Central memory CD8-positive, alpha-beta T cell (primary cell): Measurements from ENCODE around the gene VAV2.

Source experiments
- ATAC-seq: fragments of 150-1000 bp; cut with Tn5 transposase; replicated peaks from 2 replicates; pipeline ENCODE4 v1.10.0; 2022; ENCODE audit warnings: mild to moderate bottlenecking, moderate FRiP score, moderate number of reproducible peaks; ENCODE audit not compliant: poor library complexity, severe bottlenecking; ENCODE audit errors: extremely low read depth
- DNase-seq, 2 donors: peaks; one replicate each; pipeline ENCODE4 v3.0.0; 2021; ENCODE audit warnings: low spot score in 2 of 2
- H3K27ac Mint-ChIP-seq: one replicate; pipeline ENCODE4 v1.8.0; 2022; ENCODE audit warnings: low read depth, mild to moderate bottlenecking, moderate library complexity, mixed read lengths
- H3K27me3 Mint-ChIP-seq: one replicate; pipeline ENCODE4 v1.8.0; 2022; ENCODE audit warnings: mixed read lengths
- H3K36me3 Mint-ChIP-seq: one replicate; pipeline ENCODE4 v1.8.0; 2022; ENCODE audit warnings: mild to moderate bottlenecking, moderate library complexity, mixed read lengths; ENCODE audit not compliant: insufficient read depth
- H3K4me1 Mint-ChIP-seq: one replicate; pipeline ENCODE4 v1.8.0; 2022; ENCODE audit warnings: mixed read lengths
- H3K4me3 Mint-ChIP-seq: one replicate; pipeline ENCODE4 v1.8.0; 2022; ENCODE audit warnings: mild to moderate bottlenecking, moderate library complexity, mixed read lengths
- H3K9me3 Mint-ChIP-seq: one replicate; pipeline ENCODE4 v1.8.0; 2022; ENCODE audit warnings: mixed read lengths

The VAV2 gene

GRCh38 chr9:133953621-133953975 lies 38.5 kb downstream of the VAV2 start:
- no peaks in the 10 kb centered on the region for H3K36me3 Mint-ChIP-seq
- ATAC-seq, result no peak
- H3K27ac Mint-ChIP-seq, result no peak overlapping the region
- peaks cover 15% of the 10 kb centered on the region for H3K4me1 Mint-ChIP-seq
- H3K9me3 Mint-ChIP-seq, result no peaks in the 10 kb centered on the region
- peaks cover 5% of the 10 kb centered on the region for H3K27me3 Mint-ChIP-seq
- no peak overlapping the region for H3K4me3 Mint-ChIP-seq
- no peak for DNase-seq

- H3K4me1 Mint-ChIP-seq, result peaks cover 15% of the 10 kb centered on the region
- no peaks in the 10 kb centered on the region for H3K9me3 Mint-ChIP-seq
- no peaks in the 10 kb centered on the region for H3K36me3 Mint-ChIP-seq
- H3K27ac Mint-ChIP-seq, result no peak overlapping the region
- no peak overlapping the region for H3K4me3 Mint-ChIP-seq
- no peaks in the 10 kb centered on the region for H3K27me3 Mint-ChIP-seq
- ATAC-seq (no peak), DNase-seq (no peak)
Observed at GRCh38 chr9:133952598-133953550, 39.2 kb downstream of the VAV2 start.

GRCh38 chr9:133951265-133951664 lies 40.9 kb downstream of the VAV2 start:
- H3K4me1 Mint-ChIP-seq, result peaks cover 12% of the 10 kb centered on the region
- ATAC-seq (no peak), DNase-seq (no peak)
- H3K27me3 Mint-ChIP-seq, result no peaks in the 10 kb centered on the region
- no peak overlapping the region for H3K4me3 Mint-ChIP-seq
- no peak overlapping the region for H3K27ac Mint-ChIP-seq
- H3K36me3 Mint-ChIP-seq, result no peaks in the 10 kb centered on the region
- no peaks in the 10 kb centered on the region for H3K9me3 Mint-ChIP-seq

- Mint-ChIP-seq H3K36me3 (no peaks in the 10 kb centered on the region), H3K4me1 (peaks cover 11% of the 10 kb centered on the region), H3K4me3 (no peak overlapping the region), H3K9me3 (no peaks in the 10 kb centered on the region), H3K27me3 (no peaks in the 10 kb centered on the region), H3K27ac (no peak overlapping the region)
- DNase-seq (no peak), ATAC-seq (no peak)
Observed at GRCh38 chr9:133950629-133951111, 41.5 kb downstream of the VAV2 start.

GRCh38 chr9:133950192-133950591 lies 41.9 kb downstream of the VAV2 start:
- H3K36me3 Mint-ChIP-seq, result no peaks in the 10 kb centered on the region
- no peak for DNase-seq
- no peaks in the 10 kb centered on the region for H3K9me3 Mint-ChIP-seq
- no peak for ATAC-seq
- no peak overlapping the region for H3K4me3 Mint-ChIP-seq
- H3K27me3 Mint-ChIP-seq, result no peaks in the 10 kb centered on the region
- no peak overlapping the region for H3K27ac Mint-ChIP-seq
- H3K4me1 Mint-ChIP-seq, result peaks cover 11% of the 10 kb centered on the region

GRCh38 chr9:133949486-133950061 lies 42.5 kb downstream of the VAV2 start:
- H3K4me3 Mint-ChIP-seq, result no peak overlapping the region
- H3K36me3 Mint-ChIP-seq, result no peaks in the 10 kb centered on the region
- no peak overlapping the region for H3K27ac Mint-ChIP-seq
- peaks cover 7% of the 10 kb centered on the region for H3K4me1 Mint-ChIP-seq
- no peaks in the 10 kb centered on the region for H3K27me3 Mint-ChIP-seq
- DNase-seq, result no peak
- H3K9me3 Mint-ChIP-seq, result no peaks in the 10 kb centered on the region
- ATAC-seq, result no peak

- H3K27ac Mint-ChIP-seq, result no peak overlapping the region
- no peaks in the 10 kb centered on the region for H3K36me3 Mint-ChIP-seq
- no peak for ATAC-seq
- H3K4me1 Mint-ChIP-seq, result no peaks in the 10 kb centered on the region
- H3K4me3 Mint-ChIP-seq, result no peak overlapping the region
- DNase-seq, result no peak
- H3K27me3 Mint-ChIP-seq, result no peaks in the 10 kb centered on the region
- no peaks in the 10 kb centered on the region for H3K9me3 Mint-ChIP-seq
Observed at GRCh38 chr9:133948561-133949485, 43.3 kb downstream of the VAV2 start.

- no peak overlapping the region for H3K27ac Mint-ChIP-seq
- ATAC-seq (no peak), DNase-seq (no peak)
- no peaks in the 10 kb centered on the region for H3K4me1 Mint-ChIP-seq
- no peaks in the 10 kb centered on the region for H3K27me3 Mint-ChIP-seq
- no peaks in the 10 kb centered on the region for H3K36me3 Mint-ChIP-seq
- H3K9me3 Mint-ChIP-seq, result no peaks in the 10 kb centered on the region
- H3K4me3 Mint-ChIP-seq, result no peak overlapping the region
Observed at GRCh38 chr9:133948131-133948530, 44.0 kb downstream of the VAV2 start.

- ATAC-seq, result no peak
- no peak for DNase-seq
- Mint-ChIP-seq H3K9me3 (no peaks in the 10 kb centered on the region), H3K27ac (no peak overlapping the region), H3K27me3 (no peaks in the 10 kb centered on the region), H3K4me3 (no peak overlapping the region), H3K36me3 (no peaks in the 10 kb centered on the region), H3K4me1 (no peaks in the 10 kb centered on the region)
Observed at GRCh38 chr9:133946840-133947486, 45.2 kb downstream of the VAV2 start.

- Mint-ChIP-seq H3K27ac (no peak overlapping the region), H3K9me3 (no peaks in the 10 kb centered on the region), H3K4me3 (no peak overlapping the region), H3K27me3 (no peaks in the 10 kb centered on the region), H3K4me1 (no peaks in the 10 kb centered on the region), H3K36me3 (no peaks in the 10 kb centered on the region)
- DNase-seq, result no peak
- ATAC-seq, result no peak
Observed at GRCh38 chr9:133945977-133946753, 46.0 kb downstream of the VAV2 start.

GRCh38 chr9:133945314-133945975 lies 46.7 kb downstream of the VAV2 start:
- ATAC-seq (no peak), DNase-seq (no peak)
- Mint-ChIP-seq H3K36me3 (peaks cover under 1% of the 10 kb centered on the region), H3K4me3 (no peak overlapping the region), H3K9me3 (no peaks in the 10 kb centered on the region), H3K27me3 (no peaks in the 10 kb centered on the region), H3K27ac (no peak overlapping the region), H3K4me1 (no peaks in the 10 kb centered on the region)
